Epithelial cell of proximal tubule (primary cell): Measurements from ENCODE around the gene CASS4. TPM values are rescaled to one million over a fixed set of nuclear protein-coding genes. Genes with fewer than 3 reads are reported as not detected.

Experiments used
- DNase-seq: peaks from one replicate; pipeline ENCODE4 v3.0.0-alpha.2; 2011; ENCODE audit warnings: low read depth
- H3K4me3 ChIP-seq: 2 replicates; pipeline ENCODE4 v1.5.1; 2011; ENCODE audit warnings: low read depth, mild to moderate bottlenecking, low read length
- CTCF ChIP-seq: conservative IDR thresholded peaks from 2 replicates; pipeline ENCODE4 v1.5.1; 2012; ENCODE audit warnings: low read depth, mild to moderate bottlenecking, low read length
- total RNA-seq: library from RNA; depleted of rRNA; stranded (reverse); fragments of >200 nt; gene quantifications from 2 replicates; pipeline ENCODE4 v1.2.3, GENCODE V29; 2015

CASS4 gene
- total RNA-seq, 1 donor from 2014 or later, result under 0.01 TPM

- H3K4me3 ChIP-seq, result no peak overlapping the region
- TF ChIP-seq CTCF, result no peak
- no peak for DNase-seq
Observed at GRCh38 chr20:56414842-56415765, 3.0 kb downstream of the CASS4 start.

- no peak for TF ChIP-seq CTCF
- no peak for DNase-seq
- no peak overlapping the region for H3K4me3 ChIP-seq
Observed at GRCh38 chr20:56417402-56417801, 5.3 kb downstream of the CASS4 start.

GRCh38 chr20:56417911-56418310 is 5.9 kb downstream of the CASS4 start:
- H3K4me3 ChIP-seq, result no peak overlapping the region
- TF ChIP-seq CTCF, result no peak
- DNase-seq, result no peak

- DNase-seq, result no peak
- H3K4me3 ChIP-seq, result no peak overlapping the region
- no peak for TF ChIP-seq CTCF
Observed at GRCh38 chr20:56418385-56418861, 6.4 kb downstream of the CASS4 start.

- no peak for DNase-seq
- no peak overlapping the region for H3K4me3 ChIP-seq
- TF ChIP-seq CTCF, result no peak
Observed at GRCh38 chr20:56420028-56420427, 8.0 kb downstream of the CASS4 start.

- DNase-seq, result no peak
- H3K4me3 ChIP-seq, result no peak overlapping the region
- no peak for TF ChIP-seq CTCF
Observed at GRCh38 chr20:56420940-56421688, 9.1 kb downstream of the CASS4 start.
